ENCODE data around the gene SMG1. TPM values are rescaled to one million over a fixed set of nuclear protein-coding genes. Genes with fewer than 3 reads are reported as not detected.

SMG1 gene
- total and polyA plus RNA-seq, 10 of the 15 experiments (the other 5 are each of a cell fraction or from before 2014, with no cell fraction given): 3.9 to 66.7 (median 37.0) TPM

DNA sequence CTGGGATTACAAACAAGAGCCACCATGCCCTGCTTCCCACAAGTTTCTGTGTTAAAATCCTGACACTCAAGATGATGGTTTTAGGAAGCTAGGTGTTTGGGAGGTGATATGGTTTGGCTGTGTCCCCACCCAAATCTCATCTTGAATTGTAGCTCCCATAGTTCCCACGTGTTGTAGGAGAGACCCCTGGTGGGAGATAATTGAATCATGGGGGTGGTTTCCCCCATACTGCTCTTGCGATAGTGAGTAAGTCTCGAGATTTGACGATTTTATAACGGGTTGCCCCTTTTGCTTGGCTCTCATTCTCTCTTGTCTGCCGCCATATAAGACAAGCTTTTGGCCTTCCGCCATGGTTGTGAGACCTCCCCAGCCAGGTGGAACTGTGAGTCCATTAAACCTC lies 17.2 kb upstream of the SMG1 start:
- POLR2A ChIA-PET: interaction anchor here (0.7 to 1.3 kb wide), 2 partner anchors 9 to 23 kb away, joined by 3 read pairs; no protein-coding TSS in a partner anchor
- H3K9ac ChIP-seq (ENCODE audit: control insufficient read depth, insufficient read depth, low read length): no peak overlapping the region

More for the DNA sequence above, 17.2 kb upstream of the SMG1 start:
- 89% methylated on average over 7 of the region's 7 CpGs for WGBS (ENCODE audit: insufficient coverage, insufficient replicate concordance, low lambda C conversion rate, missing lambda C conversion rate)
- CTCF ChIA-PET: interaction anchor here (0.9 to 2.8 kb wide), 2 partner anchors 11 to 26 kb away, joined by 3 to 11 read pairs; no protein-coding TSS in a partner anchor
- no peaks in the 10 kb centered on the region for H3K36me3 ChIP-seq (ENCODE audit: control insufficient read depth in 2 of 2, insufficient read depth in 2 of 2, low read length in 1 of 2)
- no TSS peak for BruUV-seq (replicated peaks)
- intact Hi-C loops (cut with micrococcal nuclease; ENCODE audit: unreplicated experiment) (no loop called here), in situ Hi-C loops (cut with MboI) (no loop called here)
- H4K20me1 ChIP-seq (ENCODE audit: control insufficient read depth, insufficient read depth): no peaks in the 10 kb centered on the region
- H2AFZ ChIP-seq (ENCODE audit: control insufficient read depth, low read depth, low read length): no peak overlapping the region
- no peaks in the 10 kb centered on the region for H3K79me2 ChIP-seq (ENCODE audit: control insufficient read depth, insufficient read depth, low read length)
- RAD21 ChIA-PET (ENCODE audit: unreplicated experiment): interaction anchor here (4.0 kb wide), 1 partner anchor 11 kb away, joined by 20 read pairs; no protein-coding TSS in a partner anchor
- no peak overlapping the region for H3K4me3 ChIP-seq
- no peaks in the 10 kb centered on the region; the same call in 2 of the 3 replicates for H3K9me3 ChIP-seq (replicated peaks; ENCODE audit: control insufficient read depth, insufficient read depth, low read length)
- no peaks in the 10 kb centered on the region for H3K27me3 ChIP-seq (replicated peaks in 1 of 2; ENCODE audit: control insufficient read depth in 2 of 2, insufficient read depth in 2 of 2, low read length in 1 of 2)
- DNase-seq (ENCODE audit: low read depth, low spot score) (no peak), FAIRE-seq (no peak), ATAC-seq (no peak)
- TF ChIP-seq, protein P1, sequence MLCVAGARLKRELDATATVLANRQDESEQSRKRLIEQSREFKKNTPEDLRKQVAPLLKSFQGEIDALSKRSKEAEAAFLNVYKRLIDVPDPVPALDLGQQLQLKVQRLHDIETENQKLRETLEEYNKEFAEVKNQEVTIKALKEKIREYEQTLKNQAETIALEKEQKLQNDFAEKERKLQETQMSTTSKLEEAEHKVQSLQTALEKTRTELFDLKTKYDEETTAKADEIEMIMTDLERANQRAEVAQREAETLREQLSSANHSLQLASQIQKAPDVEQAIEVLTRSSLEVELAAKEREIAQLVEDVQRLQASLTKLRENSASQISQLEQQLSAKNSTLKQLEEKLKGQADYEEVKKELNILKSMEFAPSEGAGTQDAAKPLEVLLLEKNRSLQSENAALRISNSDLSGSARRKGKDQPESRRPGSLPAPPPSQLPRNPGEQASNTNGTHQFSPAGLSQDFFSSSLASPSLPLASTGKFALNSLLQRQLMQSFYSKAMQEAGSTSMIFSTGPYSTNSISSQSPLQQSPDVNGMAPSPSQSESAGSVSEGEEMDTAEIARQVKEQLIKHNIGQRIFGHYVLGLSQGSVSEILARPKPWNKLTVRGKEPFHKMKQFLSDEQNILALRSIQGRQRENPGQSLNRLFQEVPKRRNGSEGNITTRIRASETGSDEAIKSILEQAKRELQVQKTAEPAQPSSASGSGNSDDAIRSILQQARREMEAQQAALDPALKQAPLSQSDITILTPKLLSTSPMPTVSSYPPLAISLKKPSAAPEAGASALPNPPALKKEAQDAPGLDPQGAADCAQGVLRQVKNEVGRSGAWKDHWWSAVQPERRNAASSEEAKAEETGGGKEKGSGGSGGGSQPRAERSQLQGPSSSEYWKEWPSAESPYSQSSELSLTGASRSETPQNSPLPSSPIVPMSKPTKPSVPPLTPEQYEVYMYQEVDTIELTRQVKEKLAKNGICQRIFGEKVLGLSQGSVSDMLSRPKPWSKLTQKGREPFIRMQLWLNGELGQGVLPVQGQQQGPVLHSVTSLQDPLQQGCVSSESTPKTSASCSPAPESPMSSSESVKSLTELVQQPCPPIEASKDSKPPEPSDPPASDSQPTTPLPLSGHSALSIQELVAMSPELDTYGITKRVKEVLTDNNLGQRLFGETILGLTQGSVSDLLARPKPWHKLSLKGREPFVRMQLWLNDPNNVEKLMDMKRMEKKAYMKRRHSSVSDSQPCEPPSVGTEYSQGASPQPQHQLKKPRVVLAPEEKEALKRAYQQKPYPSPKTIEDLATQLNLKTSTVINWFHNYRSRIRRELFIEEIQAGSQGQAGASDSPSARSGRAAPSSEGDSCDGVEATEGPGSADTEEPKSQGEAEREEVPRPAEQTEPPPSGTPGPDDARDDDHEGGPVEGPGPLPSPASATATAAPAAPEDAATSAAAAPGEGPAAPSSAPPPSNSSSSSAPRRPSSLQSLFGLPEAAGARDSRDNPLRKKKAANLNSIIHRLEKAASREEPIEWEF (IDR thresholded peaks at IDR 0.05; ENCODE audit: insufficient replicate concordance, low read depth, low read length): no peak
- no peak for TF ChIP-seq SIX5 (IDR thresholded peaks at IDR 0.05; ENCODE audit: low read depth, low read length, severe bottlenecking)
- TF ChIP-seq HDAC6 (IDR thresholded peaks at IDR 0.05; ENCODE audit: unreplicated experiment): no peak
- TF ChIP-seq EP300 (IDR thresholded peaks at IDR 0.05; ENCODE audit: borderline replicate concordance in 1 of 2, control insufficient read depth in 1 of 2, low read depth in 2 of 2, low read length in 2 of 2): no peak
- no peak for TF ChIP-seq HDGF (IDR thresholded peaks at IDR 0.05)
- no peak for TF ChIP-seq MXI1 (IDR thresholded peaks at IDR 0.05; ENCODE audit: low read depth, low read length)
- H3K27ac ChIP-seq (ENCODE audit: control insufficient read depth, insufficient read depth): no peak overlapping the region
- H3K4me1 ChIP-seq (ENCODE audit: control insufficient read depth, insufficient read depth, low read length): peaks cover 8% of the 10 kb centered on the region
- no peak overlapping the region for H3K4me2 ChIP-seq (ENCODE audit: control insufficient read depth, insufficient read depth)
- SMC1A ChIA-PET (ENCODE audit: uncharacterized antibody, unreplicated experiment): interaction anchor here (1.1 to 1.4 kb wide), 2 partner anchors 9 to 12 kb away, joined by 3 read pairs; no protein-coding TSS in a partner anchor

Data from GM12878 (cell line).